ENCODE results near the gene TRMT10B. TPM values are rescaled to one million over a fixed set of nuclear protein-coding genes. Genes with fewer than 3 reads are reported as not detected.

Gene TRMT10B
- total RNA-seq, 4 donors from 2014 or later: 3.5 to 11.3 (median 7.1) TPM

- Histone ChIP-seq H3K27me3 (no peaks in the 10 kb centered on the region), H3K27ac (no peak overlapping the region), H3K36me3 (peaks cover 24 to 35% of the 10 kb centered on the region in 2 donors), H3K4me3 (replicated peaks in 1 of 3) (no peak overlapping the region), H3K9me3 (no peaks in the 10 kb centered on the region), H3K4me1 (no peaks in the 10 kb centered on the region)
- no peak for TF ChIP-seq CTCF (IDR thresholded peaks at IDR 0.05)
- no peak for TF ChIP-seq POLR2A (IDR thresholded peaks at IDR 0.05)
- DNase-seq: no peak
- intact Hi-C loops (cut with DNase I): no loop called here
- WGBS, 2 donors: 100% methylated on average over 1 of the region's 1 CpG
Measured at GRCh38 chr9:37775216-37775919, 21.8 kb downstream of the TRMT10B start.

DNA sequence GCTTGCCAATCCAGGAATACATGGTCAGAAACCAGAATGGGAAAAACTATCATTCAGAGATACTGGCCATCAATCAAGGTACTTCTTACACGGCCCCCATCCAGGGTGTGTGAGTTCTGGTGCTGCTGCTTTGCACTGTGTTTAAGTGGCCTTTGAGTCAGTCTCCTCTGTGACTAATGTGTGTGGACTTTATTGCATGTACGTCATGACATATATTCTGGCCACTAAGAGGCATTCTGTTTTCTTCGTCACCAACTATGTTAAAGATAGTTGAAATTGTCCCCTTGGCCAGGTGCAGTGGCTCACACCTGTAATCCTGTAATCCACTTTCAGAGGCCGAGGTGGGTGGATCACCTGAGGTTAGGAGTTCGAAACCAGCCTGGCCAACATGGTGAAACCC lies 22.7 kb downstream of the TRMT10B start:
- TF ChIP-seq POLR2A (IDR thresholded peaks at IDR 0.05) (no peak), CTCF (IDR thresholded peaks at IDR 0.05) (no peak)

DNA sequence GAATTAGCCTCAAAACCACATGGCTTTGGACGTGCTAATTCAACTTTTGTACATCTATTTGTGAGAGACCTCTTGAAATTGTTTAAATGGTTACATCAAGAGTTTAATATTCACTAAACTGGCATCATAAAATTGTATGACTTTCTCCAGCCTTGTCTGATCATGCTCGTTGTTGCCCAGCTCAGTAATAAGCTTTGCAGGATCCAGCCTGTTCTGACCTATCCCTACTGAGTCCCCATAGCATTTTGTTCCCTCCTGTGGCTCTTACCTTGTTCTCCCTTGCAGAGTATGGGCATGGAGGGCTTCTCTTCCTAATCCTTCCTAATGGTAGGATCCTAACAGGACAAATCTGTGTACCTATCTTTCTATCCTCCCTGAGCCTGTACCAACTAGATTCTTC lies 24.9 kb downstream of the TRMT10B start:
- no peak overlapping the region for H3K4me3 ChIP-seq (replicated peaks in 1 of 3)
- no peaks in the 10 kb centered on the region for H3K27me3 ChIP-seq
- DNase-seq: no peak
- 85 to 88% methylated on average over 2 of the region's 2 CpGs for WGBS, 2 donors
- TF ChIP-seq POLR2A (IDR thresholded peaks at IDR 0.05): no peak
- no peak for TF ChIP-seq CTCF (IDR thresholded peaks at IDR 0.05)
- no peaks in the 10 kb centered on the region for H3K9me3 ChIP-seq
- no peak overlapping the region for H3K27ac ChIP-seq
- H3K4me1 ChIP-seq: no peaks in the 10 kb centered on the region
- intact Hi-C loops (cut with DNase I): no loop called here
- H3K36me3 ChIP-seq: peaks cover 34 to 35% of the 10 kb centered on the region in 2 donors

More for the DNA sequence above, 22.7 kb downstream of the TRMT10B start:
- H3K9me3 ChIP-seq: no peaks in the 10 kb centered on the region
- 96 to 97% methylated on average over 5 of the region's 5 CpGs for WGBS, 2 donors
- no peak overlapping the region for H3K4me3 ChIP-seq (replicated peaks in 1 of 3)
- peaks cover 26 to 39% of the 10 kb centered on the region in 2 donors for H3K36me3 ChIP-seq
- no peak overlapping the region for H3K27ac ChIP-seq
- intact Hi-C loops (cut with DNase I): no loop called here
- H3K4me1 ChIP-seq: no peaks in the 10 kb centered on the region
- no peaks in the 10 kb centered on the region for H3K27me3 ChIP-seq
- DNase-seq: no peak

DNA sequence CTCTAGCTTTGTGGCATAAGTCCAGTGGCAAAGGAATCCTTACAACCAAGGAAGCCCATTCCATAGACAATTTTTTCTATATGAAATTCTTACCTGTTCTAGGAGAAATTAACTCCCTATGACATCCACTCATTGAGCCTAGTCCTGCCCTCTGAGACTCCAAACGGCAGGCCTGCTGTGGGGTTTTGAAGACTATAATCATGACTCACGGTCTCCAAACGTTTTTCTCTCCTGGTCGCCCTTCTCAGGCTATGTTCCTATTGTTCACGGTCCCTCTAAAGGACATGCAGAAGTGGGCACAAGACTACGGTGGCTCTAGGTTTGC lies 30.6 kb downstream of the TRMT10B start:
- TF ChIP-seq CTCF (IDR thresholded peaks at IDR 0.05) (no peak), POLR2A (IDR thresholded peaks at IDR 0.05) (no peak)
- no peaks in the 10 kb centered on the region for H3K9me3 ChIP-seq
- intact Hi-C loops (cut with DNase I): no loop called here
- peak overlapping the region; percentile 76 to 93 (median 90) for H3K4me3 ChIP-seq (replicated peaks in 1 of 3)
- WGBS, 2 donors: 0 to 1% methylated on average over 6 of the region's 6 CpGs
- peak overlapping the region in 1 of 3 donors; percentile 68 for H3K27ac ChIP-seq
- peaks cover 0 to 7% of the 10 kb centered on the region in 2 donors for H3K4me1 ChIP-seq
- no peaks in the 10 kb centered on the region for H3K27me3 ChIP-seq
- peaks cover 20 to 22% of the 10 kb centered on the region in 2 donors for H3K36me3 ChIP-seq
- DNase-seq: no peak

GRCh38 chr9:37784616-37785483 lies 31.2 kb downstream of the TRMT10B start, which contains the start of gene EXOSC3:
Gene EXOSC3 (minus strand): TSS chr9:37785064. CDS start chr9:37785044, 20 bp downstream.
- Histone ChIP-seq H3K27ac (peak within 1 kb of the TSS; percentile 47 to 68 (median 63)), H3K4me1 (peaks cover 0 to 7% of the 10 kb centered on the region in 2 donors), H3K36me3 (peaks cover 16 to 20% of the 10 kb centered on the region in 2 donors), H3K27me3 (no peaks in the 10 kb centered on the region), H3K4me3 (replicated peaks in 1 of 3) (peak within 1 kb of the TSS; percentile 76 to 93 (median 90)), H3K9me3 (no peaks in the 10 kb centered on the region)
- WGBS, 2 donors: 2% methylated on average over 33 to 56 of the region's 73 CpGs
- peak; percentile 86 to 91 for DNase-seq
- TF ChIP-seq POLR2A (IDR thresholded peaks at IDR 0.05): peak in 1 of 2 donors; percentile 72
- peak in 2 of 6 experiments; percentile 4 to 9 for TF ChIP-seq CTCF (IDR thresholded peaks at IDR 0.05)
- intact Hi-C loops (cut with DNase I): no loop called here

Measured in thyroid gland (tissue), 4 donors.